Measurements from ENCODE around the gene SLC2A8. TPM values are rescaled to one million over a fixed set of nuclear protein-coding genes. Genes with fewer than 3 reads are reported as not detected.
A peak's percentile ranks its signal among the peaks of the same experiment; 100 is the strongest.

The SLC2A8 gene
- total and polyA plus RNA-seq, 10 donors = 10.0 to 32.0 (median 21.0) TPM

DNA sequence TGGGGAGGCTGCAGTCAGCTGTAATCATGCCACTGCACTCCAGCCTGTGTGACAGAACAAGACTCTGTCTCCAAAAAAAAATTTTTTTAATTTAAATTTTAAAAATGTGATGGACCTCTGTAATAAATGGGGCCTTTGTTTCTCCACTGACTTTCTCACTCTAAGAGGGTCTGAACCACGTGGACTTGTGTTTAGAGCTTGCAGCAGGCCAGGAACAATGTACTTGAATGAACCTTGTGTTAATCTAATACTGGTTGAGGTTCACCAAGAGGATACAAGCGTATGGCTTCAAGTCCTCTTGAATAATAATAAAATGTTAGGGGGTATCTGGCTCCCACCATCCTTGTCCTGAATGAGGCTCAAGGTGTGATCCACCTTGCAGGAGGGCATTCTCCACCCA lies 14.4 kb upstream of the SLC2A8 start:
- H3K27ac ChIP-seq = no peak overlapping the region
- H3K4me3 ChIP-seq = no peak overlapping the region
- no peaks in the 10 kb centered on the region for H3K36me3 ChIP-seq
- no peak for DNase-seq
- TF ChIP-seq POLR2AphosphoS5 (IDR thresholded peaks at IDR 0.05) = no peak
- TF ChIP-seq, protein P1, sequence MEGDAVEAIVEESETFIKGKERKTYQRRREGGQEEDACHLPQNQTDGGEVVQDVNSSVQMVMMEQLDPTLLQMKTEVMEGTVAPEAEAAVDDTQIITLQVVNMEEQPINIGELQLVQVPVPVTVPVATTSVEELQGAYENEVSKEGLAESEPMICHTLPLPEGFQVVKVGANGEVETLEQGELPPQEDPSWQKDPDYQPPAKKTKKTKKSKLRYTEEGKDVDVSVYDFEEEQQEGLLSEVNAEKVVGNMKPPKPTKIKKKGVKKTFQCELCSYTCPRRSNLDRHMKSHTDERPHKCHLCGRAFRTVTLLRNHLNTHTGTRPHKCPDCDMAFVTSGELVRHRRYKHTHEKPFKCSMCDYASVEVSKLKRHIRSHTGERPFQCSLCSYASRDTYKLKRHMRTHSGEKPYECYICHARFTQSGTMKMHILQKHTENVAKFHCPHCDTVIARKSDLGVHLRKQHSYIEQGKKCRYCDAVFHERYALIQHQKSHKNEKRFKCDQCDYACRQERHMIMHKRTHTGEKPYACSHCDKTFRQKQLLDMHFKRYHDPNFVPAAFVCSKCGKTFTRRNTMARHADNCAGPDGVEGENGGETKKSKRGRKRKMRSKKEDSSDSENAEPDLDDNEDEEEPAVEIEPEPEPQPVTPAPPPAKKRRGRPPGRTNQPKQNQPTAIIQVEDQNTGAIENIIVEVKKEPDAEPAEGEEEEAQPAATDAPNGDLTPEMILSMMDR (IDR thresholded peaks at IDR 0.05 in 8 of 11, conservative IDR thresholded peaks at IDR 0.05 in 3 of 11) = no peak
- TF ChIP-seq POLR2A (IDR thresholded peaks at IDR 0.05) = no peak
- no peaks in the 10 kb centered on the region for H3K4me1 ChIP-seq
- WGBS, 5 donors = 78 to 84% (median 81%) methylated on average over 2 of the region's 2 CpGs
- intact Hi-C loops (cut with DNase I; ENCODE audit: low total_unique reads) = no loop called here
- H3K9me3 ChIP-seq = peaks cover 0 to 20% (median 6%) of the 10 kb centered on the region in 8 donors
- peaks cover 0 to 45% (median 0%) of the 10 kb centered on the region in 7 donors for H3K27me3 ChIP-seq (replicated peaks in 1 of 7)

DNA sequence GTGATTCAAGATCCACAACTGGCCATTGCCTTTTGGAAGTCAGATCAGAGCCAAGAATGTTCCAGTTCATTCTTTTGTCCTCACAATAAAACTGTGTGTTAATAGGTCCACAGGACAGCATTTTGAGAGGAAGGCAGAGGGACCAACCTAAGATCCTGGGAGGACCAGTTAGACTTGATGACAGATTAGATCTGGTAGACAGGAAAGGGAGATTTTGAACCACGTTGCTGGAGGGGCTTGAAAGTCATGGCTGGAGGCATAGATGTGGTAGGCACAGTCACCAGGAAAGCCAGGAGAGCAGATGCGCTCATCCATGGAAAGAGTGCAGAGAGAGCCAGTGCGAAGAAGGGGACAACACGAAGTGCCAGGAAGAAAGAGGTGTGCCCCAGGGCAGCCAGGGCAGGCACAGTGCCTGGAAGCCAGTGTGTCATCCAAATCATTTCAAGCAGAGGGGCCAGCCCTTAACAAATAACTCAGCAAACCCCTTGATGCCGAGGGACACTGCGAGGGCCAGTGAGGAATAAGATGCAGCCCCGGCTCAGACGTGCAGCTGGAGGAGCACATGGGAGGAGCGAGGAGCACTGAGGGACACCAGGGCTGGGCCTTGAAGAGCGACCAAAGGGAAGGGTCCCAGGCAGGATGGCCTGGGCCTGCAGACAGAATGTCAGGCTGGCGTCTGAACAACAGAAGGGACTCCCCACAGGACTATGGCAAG lies 12.8 kb upstream of the SLC2A8 start:
- Histone ChIP-seq H3K36me3 (no peaks in the 10 kb centered on the region), H3K9me3 (peaks cover 0 to 8% (median under 1%) of the 10 kb centered on the region in 8 donors), H3K4me3 (no peak overlapping the region), H3K27ac (no peak overlapping the region), H3K27me3 (replicated peaks in 1 of 7) (peaks cover 0 to 45% (median 0%) of the 10 kb centered on the region in 7 donors), H3K4me1 (peaks cover 5 to 16% (median 12%) of the 10 kb centered on the region in 6 donors)
- TF ChIP-seq, protein P1 (IDR thresholded peaks at IDR 0.05 in 8 of 11, conservative IDR thresholded peaks at IDR 0.05 in 3 of 11) = no peak
- no peak for TF ChIP-seq POLR2A (IDR thresholded peaks at IDR 0.05)
- no peak for TF ChIP-seq POLR2AphosphoS5 (IDR thresholded peaks at IDR 0.05)
- intact Hi-C loops (cut with DNase I; ENCODE audit: low total_unique reads) = no loop called here
- WGBS, 5 donors = 85 to 88% (median 87%) methylated on average over 10 to 11 of the region's 11 CpGs
- peak; percentile 39 for DNase-seq

DNA sequence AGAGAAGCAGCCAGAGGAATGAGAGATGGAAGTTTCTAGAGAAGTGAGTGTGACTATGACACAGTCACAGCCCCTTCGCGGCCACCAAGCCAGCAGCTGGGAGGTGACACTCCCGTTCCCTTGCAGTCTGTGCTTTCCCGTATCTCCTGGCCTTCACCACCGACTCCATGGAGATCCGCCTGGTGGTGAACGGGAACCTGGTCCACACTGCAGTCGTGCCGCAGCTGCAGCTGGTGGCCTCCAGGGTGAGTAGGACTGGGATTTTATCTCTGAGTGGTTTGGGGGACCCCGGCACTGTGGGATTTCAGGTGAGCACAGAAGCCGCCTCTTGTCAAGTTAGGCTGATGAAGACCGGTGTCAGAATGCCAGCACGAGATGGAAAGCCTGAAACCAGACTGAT lies 12.1 kb upstream of the SLC2A8 start:
- Histone ChIP-seq H3K27me3 (replicated peaks in 1 of 7) (peaks cover 0 to 50% (median 0%) of the 10 kb centered on the region in 7 donors), H3K36me3 (no peaks in the 10 kb centered on the region), H3K4me1 (peaks cover 5 to 20% (median 12%) of the 10 kb centered on the region in 6 donors), H3K9me3 (peaks cover 0 to under 1% (median 0%) of the 10 kb centered on the region in 8 donors), H3K4me3 (no peak overlapping the region), H3K27ac (no peak overlapping the region)
- TF ChIP-seq, protein P1 (IDR thresholded peaks at IDR 0.05 in 8 of 11, conservative IDR thresholded peaks at IDR 0.05 in 3 of 11) = no peak
- TF ChIP-seq POLR2A (IDR thresholded peaks at IDR 0.05) (no peak), POLR2AphosphoS5 (IDR thresholded peaks at IDR 0.05) (no peak)
- 82 to 91% (median 88%) methylated on average over 13 of the region's 13 CpGs for WGBS, 5 donors
- peak; percentile 52 for DNase-seq
- intact Hi-C loops (cut with DNase I; ENCODE audit: low total_unique reads) = no loop called here

DNA sequence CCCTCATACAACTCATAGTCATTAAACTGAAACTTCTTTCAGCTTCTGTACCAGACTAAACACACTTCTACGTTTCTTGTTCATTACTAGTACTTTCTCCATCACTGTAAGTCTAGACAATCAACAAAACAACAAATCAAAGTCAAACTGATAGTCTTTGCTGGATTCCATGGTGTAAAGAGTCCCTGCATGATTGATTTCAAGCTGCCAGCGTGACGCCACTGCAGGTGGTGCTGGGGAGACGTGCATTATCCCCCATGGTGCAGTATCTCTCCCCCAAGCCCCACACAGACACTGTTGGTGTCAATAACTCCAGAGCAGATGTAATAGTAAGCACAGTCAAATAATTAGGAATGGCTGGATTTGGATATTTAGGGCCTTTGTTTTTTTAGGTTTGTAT lies 10.7 kb upstream of the SLC2A8 start:
- H3K4me3 ChIP-seq = no peak overlapping the region
- intact Hi-C loops (cut with DNase I; ENCODE audit: low total_unique reads) = no loop called here
- H3K4me1 ChIP-seq = peaks cover 5 to 20% (median 12%) of the 10 kb centered on the region in 6 donors
- peaks cover 0 to 57% (median 0%) of the 10 kb centered on the region in 7 donors for H3K27me3 ChIP-seq (replicated peaks in 1 of 7)
- H3K36me3 ChIP-seq = no peaks in the 10 kb centered on the region
- WGBS, 5 donors = 69 to 86% (median 75%) methylated on average over 4 of the region's 4 CpGs
- no peaks in the 10 kb centered on the region for H3K9me3 ChIP-seq
- no peak overlapping the region for H3K27ac ChIP-seq
- no peak for TF ChIP-seq POLR2A (IDR thresholded peaks at IDR 0.05)
- TF ChIP-seq, protein P1 (IDR thresholded peaks at IDR 0.05 in 8 of 11, conservative IDR thresholded peaks at IDR 0.05 in 3 of 11) = no peak
- DNase-seq = no peak

Measured in spleen (tissue), 11 donors.